HL-60/S4 treated with retinoic acid at 250 ng/mL for 4 days and 3 days (cell line): ENCODE data around the gene ITGB7.

Experiments
- in situ Hi-C: fragments of 300-500 bp; cut with MboI; formaldehyde crosslinking; loops from 2 replicates; pipeline ENCODE4 v1.7.0; 2022; ENCODE audit warnings: low sequenced_read_pairs

Gene ITGB7, protein sequence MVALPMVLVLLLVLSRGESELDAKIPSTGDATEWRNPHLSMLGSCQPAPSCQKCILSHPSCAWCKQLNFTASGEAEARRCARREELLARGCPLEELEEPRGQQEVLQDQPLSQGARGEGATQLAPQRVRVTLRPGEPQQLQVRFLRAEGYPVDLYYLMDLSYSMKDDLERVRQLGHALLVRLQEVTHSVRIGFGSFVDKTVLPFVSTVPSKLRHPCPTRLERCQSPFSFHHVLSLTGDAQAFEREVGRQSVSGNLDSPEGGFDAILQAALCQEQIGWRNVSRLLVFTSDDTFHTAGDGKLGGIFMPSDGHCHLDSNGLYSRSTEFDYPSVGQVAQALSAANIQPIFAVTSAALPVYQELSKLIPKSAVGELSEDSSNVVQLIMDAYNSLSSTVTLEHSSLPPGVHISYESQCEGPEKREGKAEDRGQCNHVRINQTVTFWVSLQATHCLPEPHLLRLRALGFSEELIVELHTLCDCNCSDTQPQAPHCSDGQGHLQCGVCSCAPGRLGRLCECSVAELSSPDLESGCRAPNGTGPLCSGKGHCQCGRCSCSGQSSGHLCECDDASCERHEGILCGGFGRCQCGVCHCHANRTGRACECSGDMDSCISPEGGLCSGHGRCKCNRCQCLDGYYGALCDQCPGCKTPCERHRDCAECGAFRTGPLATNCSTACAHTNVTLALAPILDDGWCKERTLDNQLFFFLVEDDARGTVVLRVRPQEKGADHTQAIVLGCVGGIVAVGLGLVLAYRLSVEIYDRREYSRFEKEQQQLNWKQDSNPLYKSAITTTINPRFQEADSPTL

DNA sequence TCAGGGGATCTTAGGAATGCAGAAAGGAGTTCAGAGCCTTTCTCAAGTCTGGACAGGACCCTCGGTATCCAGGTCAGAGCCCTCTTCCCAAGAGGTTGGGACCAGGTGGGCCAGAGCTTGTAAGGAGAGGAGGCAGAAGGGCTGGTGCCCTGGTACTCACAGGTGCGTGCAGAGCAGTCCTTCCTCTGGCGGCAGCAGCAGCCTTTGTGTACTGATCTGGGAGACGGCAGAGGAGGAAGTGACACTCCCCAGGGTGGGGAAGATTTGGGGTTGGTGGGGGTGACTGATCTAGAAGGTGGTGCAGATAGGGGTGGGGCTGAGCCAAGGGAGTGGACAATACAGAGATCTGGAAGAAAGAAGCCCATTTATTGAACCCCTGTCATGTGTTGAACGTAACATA is at the start of gene ITGB7:
TSS of gene ITGB7 (minus strand) at position 210 of the 400 bp plus-strand sequence. CDS start 6,808 bp downstream, outside the sequence.
- in situ Hi-C loops = no loop called here

DNA sequence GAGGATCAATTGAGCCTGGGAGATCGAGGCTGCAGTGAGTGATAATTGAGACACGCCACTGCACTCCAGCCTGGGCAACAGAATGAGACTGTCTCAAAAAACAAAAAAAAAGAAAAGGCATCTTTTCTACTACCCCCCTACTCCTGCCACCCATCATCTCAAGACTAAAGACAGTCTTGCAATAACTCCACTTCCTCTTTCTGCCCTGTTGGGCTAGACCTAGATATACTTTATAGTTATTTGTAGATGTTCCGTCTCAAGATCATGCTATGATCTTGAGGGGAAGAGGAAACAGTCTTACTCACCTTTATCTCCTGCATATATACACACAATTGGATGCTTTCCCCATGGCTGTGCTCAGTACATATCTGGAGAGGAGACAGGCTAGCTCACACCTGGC is 48.9 kb upstream of the ITGB7 start:
- in situ Hi-C loops = no loop called here

DNA sequence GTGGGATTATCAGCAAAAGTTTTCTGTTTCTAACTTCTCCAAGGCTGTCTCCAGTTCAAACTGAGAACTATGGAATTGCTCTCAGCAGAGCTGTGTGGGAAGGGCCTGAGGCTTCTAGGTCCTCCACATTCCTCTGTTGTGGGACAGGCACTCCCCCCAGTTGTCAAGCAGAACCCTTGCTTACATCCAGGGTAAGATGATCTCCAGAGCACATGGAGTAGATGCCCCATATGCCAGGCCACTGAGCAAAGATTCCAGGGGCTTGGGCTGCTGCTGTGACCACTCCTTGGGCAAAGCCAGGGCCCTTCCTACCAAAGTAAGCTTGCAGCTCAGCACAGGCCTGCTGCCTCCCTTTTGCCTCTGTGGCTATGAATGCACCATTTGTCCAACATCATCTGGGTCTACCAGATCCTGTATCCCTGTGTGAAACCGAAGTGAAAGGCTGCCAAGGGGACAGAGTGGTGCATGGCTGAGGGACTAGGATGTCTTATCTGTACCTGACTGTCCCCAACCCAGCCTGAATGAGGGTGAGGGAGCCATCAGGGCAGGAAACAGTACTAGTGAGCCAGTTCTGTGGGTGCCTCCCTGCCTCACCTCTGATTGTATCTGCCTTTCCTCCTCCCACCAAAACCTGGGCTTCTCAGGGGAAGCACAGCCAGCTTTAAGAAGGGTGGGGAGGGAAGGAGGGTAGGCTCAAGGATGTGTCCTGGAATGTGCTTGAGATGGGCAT is 47.9 kb upstream of the ITGB7 start:
- in situ Hi-C loops = no loop called here

DNA sequence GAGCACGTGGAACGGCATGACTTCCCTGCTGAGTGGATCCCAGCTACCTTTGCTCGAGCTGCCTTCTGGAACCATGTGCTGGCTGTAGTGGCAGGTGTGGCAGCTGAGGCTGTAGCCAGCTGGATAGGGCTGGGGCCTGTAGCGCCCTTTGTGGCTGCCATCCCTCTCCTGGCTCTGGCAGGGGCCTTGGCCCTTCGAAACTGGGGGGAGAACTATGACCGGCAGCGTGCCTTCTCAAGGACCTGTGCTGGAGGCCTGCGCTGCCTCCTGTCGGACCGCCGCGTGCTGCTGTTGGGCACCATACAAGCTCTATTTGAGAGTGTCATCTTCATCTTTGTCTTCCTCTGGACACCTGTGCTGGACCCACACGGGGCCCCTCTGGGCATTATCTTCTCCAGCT is 46.2 kb upstream of the ITGB7 start:
- in situ Hi-C loops = no loop called here

DNA sequence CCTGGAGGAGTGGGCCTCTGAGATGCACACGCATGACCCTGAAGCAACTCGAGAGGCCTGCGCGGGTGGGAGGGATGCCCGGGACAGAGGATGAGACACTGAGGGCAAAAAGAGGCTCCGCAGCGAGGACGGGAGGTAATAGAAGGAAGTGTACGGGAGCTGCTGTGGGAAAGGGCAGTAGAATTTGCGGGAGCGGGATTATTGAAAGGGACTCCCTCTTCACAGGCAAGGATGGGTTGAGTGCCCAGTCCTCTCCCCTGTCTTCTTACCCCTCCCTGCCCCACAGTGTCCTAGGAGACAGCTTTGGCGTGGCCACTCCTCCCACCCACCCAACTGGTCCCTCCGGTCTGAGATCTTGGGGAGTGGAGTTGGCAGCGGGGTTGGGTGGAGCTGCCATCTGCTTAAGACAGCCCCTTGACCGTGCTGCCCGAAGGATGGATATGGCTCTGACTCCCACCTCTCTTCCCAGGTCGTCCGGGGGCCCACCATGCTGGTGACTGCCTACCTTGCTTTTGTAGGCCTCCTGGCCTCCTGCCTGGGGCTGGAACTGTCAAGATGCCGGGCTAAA is 45.4 kb upstream of the ITGB7 start:
- in situ Hi-C loops = no loop called here

DNA sequence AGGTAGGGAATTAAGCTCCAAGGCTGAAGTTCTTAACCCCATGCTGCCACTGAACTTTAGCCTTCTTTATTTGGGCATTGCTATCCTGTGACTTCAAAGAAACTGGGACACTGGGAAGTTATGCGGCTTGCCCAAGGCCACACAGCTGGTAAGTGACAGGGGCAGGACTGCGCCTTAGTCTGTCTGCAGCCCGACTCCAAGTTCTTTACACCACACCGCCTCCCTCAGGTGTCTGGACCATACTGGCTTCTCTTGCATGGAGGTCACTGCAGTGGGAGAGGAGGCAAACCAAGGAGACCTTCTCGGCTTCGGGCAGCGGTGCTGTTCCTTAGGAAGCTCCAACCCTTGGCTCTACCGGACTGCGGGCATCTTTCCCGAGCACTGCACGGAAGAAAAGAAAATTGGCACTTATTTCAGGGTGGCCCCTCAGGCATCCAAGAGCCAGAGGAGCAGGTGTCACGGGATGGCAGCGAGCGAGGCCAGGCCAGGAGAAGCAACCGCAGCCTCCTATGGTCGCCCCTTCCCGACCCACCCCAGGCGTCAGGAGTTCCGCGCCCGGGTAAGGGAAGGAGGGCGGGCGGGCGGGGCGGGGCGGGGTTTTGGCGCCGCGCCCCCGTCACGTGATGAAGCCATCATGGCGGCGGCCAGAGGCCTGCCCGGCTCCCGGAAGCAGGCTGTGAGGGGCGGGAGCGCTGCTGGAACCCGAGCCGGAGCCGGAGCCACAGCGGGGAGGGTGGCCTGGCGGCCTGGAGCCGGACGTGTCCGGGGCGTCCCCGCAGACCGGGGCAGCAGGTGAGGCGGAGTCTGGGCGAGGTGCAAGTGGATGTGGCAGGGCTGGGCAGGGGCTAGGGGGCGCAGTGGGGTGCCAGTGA is 44.7 kb upstream of the ITGB7 start:
- in situ Hi-C loops = no loop called here

DNA sequence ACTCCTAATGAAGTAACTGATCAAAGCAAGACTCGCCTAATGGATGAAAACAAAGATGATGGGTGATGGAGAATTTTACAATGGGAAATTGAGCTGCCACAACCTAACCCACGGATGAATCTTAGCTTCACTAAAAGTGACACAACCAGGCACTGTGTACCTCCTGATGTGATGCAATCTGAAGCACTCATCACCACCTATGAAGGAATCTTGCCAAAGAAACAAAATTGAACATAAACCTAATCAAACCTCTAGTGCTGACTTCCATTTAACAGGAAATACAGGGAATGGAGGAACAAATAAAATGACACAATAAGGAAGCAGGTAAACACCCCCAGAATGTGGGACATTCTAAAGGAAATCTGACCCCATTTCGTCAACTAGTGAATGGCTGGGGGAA is 38.2 kb upstream of the ITGB7 start:
- in situ Hi-C loops = no loop called here

DNA sequence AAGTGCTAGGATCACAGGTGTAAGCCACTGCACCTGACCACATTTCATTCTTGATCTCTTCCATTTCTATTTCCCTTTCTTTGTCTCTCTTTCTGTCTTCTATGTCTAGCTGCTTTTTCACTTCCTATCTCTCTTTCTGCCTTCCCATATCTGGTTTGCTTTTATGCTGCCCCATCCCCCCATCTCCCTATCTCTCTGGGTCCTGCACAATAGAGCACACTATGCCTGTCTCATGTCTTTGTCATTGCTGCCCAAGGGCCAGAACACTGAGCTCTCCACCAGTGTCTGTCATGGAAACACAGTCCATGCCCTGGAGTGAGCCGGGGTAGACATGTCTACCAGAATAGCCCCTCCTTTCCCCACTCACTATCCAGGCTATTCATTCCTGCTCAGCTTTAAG is 37.3 kb upstream of the ITGB7 start:
- in situ Hi-C loops = no loop called here

DNA sequence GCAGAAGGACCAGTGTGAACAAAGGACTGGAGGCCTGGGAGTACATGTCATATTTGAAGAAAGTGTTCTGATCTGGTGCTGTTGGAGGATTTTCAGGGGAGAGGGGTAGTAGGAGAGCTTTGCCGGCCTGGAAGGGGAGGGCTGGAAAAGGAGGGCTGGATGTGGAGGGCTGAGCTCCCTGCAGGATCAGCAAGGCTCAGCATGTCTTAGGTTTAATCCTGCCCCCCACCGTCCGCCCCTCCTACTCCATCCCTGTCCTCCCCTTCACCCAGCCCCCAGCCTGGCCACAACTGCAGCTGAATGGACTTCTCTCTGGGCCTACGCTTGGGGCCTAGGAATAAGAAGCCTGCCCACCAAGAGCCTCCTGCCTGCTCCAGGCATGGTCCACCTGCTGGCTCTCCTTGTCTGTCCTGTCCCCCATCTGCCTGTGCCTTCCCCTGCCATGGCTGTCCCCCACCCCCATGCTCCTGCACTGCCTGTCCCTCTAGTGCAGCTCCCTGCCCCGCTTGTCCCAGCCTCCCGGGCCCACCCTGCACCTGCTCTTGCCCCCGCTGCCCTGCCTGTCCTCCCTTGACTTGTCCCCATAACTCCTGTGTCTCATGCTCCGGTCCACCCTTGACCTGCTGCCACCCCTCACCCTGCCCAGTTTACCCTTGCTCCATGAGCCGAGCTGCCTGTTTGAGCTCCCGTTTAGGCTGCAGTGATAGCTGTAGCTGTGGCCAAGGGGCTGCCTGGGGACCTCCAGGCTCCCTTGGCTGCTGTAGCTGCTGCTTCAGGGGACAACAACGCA is 34.8 kb upstream of the ITGB7 start:
- in situ Hi-C loops = no loop called here

DNA sequence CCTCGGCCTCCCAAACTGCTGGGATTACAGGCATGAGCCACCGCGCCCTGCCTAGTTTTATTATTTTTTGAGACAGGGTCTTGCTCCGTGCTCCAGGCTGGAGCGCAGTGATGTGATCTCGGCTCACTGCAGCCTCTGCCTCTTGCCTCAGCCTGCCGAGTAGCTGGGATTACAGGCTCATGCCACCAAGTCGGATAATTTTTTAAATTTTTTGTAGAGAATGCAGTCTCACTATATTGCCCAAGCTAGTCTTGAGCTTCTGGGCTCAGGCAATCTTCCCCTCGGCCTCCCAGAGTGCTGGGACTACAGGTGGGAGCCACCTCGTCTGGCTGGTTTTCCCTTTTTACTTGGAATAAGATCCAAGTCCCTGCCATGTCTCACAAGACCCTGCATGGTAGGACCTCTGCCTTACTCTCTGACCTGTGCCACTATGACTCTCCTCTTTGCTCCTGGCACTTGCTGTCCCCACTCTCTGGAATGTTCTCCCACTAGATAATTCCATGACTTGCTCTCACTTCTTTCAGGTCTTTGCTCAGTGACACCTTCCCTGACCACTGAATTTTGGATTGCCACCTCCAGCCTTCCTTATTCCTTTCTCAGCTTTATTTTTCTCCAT is 32.7 kb upstream of the ITGB7 start:
- in situ Hi-C loops = no loop called here

DNA sequence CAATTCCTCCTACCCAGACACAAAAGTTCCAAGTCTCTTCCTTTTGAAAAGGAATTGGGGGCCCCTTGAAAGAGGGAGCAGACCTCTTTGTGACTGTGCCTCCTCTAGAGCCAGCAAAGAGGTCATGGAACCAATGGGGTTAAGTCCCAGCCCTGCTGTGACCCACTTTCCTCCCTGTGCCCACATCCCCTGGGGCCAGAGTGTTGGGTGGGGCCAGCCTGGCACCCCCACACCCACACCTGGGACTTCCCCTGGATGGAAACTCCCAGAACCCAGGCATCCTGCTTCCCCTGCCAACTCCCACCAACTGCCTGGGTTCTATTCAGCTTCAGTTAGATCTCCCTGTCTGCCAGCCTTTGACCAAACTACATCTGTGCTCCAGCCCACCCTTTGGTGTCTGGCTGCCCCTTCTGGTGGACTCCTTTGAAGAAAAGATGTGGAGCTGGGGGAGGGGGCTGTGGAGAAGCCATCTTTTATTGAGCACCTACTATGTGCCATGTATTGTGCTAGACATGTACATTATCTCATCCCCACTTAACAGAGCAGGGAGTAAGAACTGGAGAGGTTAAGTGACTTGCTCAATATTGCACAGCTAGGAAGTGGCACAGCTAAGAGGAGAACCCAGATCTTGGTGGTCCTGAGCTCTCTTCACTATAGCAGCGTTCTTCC is 29.5 kb upstream of the ITGB7 start:
- in situ Hi-C loops = no loop called here

DNA sequence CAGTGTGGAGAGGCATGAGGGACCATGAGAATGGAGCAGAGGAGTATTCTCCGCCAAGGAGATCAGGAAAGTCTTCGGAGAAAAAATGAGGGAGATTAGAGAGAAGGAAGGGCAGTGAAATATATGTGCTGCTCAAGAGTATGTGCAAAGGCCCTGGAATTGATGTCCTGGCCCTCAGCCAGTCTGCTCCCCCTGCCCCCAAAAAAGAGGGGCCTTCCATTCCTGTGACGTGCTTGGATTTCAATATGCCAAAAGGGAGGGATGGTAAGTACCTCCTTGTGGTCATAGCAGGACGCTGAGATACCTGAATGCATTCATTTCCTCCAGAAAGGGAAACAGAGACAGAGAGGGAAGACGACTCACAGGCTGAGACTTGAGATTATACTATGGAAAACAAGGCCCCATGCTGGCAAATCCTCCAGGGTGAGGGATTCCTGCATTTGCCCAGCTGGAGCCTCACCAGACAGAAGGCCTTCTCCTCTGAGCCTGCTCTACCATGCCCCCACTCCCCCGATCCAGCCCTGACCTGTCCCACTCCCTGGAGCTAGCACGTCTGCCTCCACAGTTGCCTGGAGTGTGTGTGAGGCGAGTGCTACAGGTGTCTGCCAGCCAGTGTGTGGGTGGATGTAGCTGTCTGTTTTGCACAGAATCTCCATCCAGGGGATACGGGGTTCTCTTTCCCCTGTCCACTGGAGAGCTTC is 28.8 kb upstream of the ITGB7 start:
- in situ Hi-C loops = no loop called here

DNA sequence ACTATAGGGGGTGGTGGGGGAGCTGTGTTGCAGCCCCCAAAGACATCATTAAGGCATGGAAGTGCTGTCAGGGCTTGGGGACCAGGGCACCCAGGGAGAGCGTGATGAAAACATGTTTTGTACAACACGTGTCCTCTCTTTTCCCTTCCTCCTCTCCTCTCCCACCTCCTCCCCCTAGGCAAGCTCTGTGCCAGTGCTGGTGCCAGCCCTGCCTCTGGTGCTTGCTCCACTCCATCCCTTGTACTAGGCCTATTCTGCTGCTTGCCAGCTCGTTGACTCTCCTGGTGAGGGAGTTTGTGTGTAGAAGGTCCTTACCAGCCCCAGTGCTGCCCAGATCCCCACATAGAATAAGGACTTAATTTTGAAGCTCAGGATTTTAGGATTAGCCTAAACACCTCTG is 28.1 kb upstream of the ITGB7 start:
- in situ Hi-C loops = no loop called here

DNA sequence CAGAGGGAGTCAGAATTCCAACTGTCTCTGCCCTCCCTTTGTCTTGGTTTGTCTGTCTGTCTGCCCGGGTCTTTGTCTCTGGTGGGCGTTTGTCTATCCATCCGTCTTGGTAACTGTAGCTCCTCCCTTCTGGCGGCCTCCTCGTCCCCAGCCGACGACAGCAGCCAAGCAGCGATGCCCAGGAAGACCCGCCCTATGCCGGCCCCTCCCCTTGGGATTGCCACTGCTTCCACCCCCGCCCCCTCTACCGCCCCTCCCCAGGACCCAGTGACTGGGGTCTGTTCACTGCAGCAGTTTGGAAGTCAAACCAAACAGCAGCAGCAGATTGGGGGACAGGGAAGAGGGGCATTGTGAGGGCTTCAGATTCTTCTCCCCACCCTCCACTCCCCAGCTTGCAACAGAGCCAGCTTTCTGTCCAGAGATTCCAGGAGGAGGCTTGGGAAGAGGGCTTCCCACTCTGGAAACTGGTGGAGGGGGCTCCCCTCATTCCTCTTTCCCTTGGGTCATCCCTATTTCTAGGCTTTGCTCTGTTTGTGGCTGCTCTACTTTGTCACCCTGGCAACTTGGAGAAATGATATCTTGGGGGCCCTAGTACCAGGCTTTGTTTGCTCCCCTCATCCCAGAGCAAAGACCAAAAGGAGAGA is 27.3 kb upstream of the ITGB7 start:
- in situ Hi-C loops = no loop called here

DNA sequence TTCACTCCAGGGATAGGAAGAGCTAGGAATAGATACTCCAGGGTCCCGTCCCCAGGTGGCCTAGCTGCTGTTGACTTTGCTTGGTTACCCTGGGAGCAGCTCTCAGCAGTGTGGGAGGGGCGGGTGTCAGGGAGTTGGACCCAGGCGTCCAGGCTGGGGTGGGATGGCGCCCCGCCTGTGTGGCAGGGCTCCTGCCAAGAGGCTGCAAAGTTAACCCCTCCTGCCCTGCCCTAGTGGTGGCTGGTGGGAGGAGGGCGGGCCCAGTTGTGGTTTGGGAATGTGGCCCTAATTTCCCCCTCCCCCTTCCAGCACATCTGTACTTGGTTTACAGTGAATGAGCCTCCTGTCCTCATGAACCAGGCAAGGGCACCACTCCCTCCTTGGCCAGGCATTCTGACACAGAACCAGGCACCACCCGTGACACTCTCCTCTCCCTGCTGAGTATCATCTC is 26.6 kb upstream of the ITGB7 start:
- in situ Hi-C loops = no loop called here

DNA sequence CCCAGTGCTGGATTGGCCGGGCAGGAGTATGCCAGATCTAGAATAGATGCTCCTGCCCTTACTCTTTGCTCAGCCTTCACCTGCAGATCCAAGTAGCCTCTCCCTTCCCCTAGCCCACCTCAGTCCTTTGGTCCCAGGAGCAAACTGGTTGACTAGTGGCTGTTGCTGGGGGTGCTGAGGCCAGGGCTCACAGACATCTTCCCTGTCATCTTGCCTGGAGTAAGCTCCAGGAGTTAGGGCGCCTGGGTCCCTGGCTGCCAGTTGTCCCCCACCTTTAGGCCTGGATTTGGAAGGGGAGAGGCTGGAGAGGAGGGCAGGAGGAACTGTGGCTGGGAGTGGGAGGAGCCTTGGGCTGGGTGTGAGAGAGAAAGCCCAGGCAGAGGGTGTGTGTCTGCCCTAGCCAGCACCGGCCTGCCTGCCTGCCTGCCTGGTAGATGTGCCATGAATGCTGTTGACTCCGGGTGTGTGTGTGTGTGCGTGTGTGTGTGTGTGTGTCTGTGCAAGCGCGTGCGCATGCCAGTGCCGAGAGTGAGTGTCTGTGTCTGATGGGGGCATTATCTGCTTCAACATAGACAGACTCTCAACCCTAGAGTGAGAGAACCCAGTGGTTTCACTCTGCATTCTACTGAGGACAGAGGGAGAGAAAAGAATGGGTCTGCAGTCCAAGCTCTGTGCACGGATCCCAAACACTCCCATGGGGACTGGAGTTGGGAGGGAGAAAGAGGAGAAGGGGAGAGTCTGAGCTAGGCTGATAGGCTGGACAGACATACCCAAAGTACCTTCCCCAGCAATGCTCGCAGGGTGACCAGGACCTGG is 25.8 kb upstream of the ITGB7 start:
- in situ Hi-C loops = no loop called here
